Measurements from ENCODE around the gene TSGA10. TPM values are rescaled to one million over a fixed set of nuclear protein-coding genes. Genes with fewer than 3 reads are reported as not detected.

TSGA10 gene
- total RNA-seq, 1 donor from 2014 or later = 3.7 TPM

GRCh38 chr2:99111945-99112344 lies 42.8 kb downstream of the TSGA10 start:
- Histone ChIP-seq H3K9me3 (no peaks in the 10 kb centered on the region), H3K4me3 (no peak overlapping the region), H3K4me1 (no peaks in the 10 kb centered on the region), H3K27ac (no peak overlapping the region), H3K27me3 (no peaks in the 10 kb centered on the region), H3K36me3 (no peaks in the 10 kb centered on the region)
- no peak for TF ChIP-seq POLR2A (IDR thresholded peaks at IDR 0.05)
- no peak for DNase-seq (ENCODE audit: extremely low spot score in 2 of 2)
- intact Hi-C loops (cut with DNase I) = no loop called here

DNA sequence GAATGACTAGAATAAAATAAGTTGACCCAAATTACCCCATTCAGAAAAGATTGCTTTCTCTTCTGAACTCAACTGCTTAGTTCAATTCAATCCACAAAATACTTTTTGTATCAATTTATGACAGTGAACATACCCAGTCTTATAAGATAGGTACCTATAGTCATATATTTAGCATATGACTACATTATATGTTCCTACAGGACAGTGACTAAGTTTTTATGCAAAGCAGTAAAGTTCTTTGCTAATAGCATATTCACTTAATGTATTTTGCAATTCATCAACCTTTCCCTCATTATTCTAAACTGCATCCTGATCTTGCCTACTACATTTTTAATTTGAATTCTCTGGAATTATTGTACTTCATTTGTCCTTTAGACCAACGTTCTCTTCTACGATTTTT lies 43.5 kb downstream of the TSGA10 start:
- no peak for DNase-seq (ENCODE audit: extremely low spot score in 2 of 2)

DNA sequence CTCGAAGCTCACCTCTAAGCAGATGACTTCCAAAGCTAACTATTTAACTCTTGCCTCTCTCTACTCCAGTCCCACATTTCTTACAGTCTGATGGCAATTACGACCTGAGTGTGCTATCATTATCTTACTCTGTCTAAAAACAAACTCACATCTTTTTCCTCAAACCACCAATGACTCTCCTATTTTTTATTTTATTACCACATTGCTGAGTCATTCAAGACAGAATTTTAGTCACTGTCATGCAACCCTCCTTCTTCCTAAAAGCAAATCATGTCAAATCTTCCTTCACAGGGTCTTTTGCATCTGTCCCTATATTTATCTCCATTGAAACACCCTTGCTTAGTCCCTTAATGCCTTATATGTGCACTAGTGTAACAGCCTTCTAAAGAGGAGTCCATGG lies 47.8 kb downstream of the TSGA10 start:
- no peaks in the 10 kb centered on the region for H3K27me3 ChIP-seq
- TF ChIP-seq POLR2AphosphoS5 (IDR thresholded peaks at IDR 0.05; ENCODE audit: insufficient read depth in 1 of 2, low read depth in 1 of 2) (no peak), POLR2A (IDR thresholded peaks at IDR 0.05) (no peak)
- TF ChIP-seq, protein P1, sequence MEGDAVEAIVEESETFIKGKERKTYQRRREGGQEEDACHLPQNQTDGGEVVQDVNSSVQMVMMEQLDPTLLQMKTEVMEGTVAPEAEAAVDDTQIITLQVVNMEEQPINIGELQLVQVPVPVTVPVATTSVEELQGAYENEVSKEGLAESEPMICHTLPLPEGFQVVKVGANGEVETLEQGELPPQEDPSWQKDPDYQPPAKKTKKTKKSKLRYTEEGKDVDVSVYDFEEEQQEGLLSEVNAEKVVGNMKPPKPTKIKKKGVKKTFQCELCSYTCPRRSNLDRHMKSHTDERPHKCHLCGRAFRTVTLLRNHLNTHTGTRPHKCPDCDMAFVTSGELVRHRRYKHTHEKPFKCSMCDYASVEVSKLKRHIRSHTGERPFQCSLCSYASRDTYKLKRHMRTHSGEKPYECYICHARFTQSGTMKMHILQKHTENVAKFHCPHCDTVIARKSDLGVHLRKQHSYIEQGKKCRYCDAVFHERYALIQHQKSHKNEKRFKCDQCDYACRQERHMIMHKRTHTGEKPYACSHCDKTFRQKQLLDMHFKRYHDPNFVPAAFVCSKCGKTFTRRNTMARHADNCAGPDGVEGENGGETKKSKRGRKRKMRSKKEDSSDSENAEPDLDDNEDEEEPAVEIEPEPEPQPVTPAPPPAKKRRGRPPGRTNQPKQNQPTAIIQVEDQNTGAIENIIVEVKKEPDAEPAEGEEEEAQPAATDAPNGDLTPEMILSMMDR (IDR thresholded peaks at IDR 0.05) = no peak
- no peak overlapping the region for H3K4me3 ChIP-seq
- H3K9me3 ChIP-seq = no peaks in the 10 kb centered on the region
- H3K27ac ChIP-seq = no peak overlapping the region
- DNase-seq (ENCODE audit: extremely low spot score in 2 of 2) = no peak
- no peaks in the 10 kb centered on the region for H3K4me1 ChIP-seq
- no peaks in the 10 kb centered on the region for H3K36me3 ChIP-seq
- intact Hi-C loops (cut with DNase I) = no loop called here

More for the DNA sequence above, 43.5 kb downstream of the TSGA10 start:
- H3K27me3 ChIP-seq = no peaks in the 10 kb centered on the region
- TF ChIP-seq POLR2A (IDR thresholded peaks at IDR 0.05) (no peak), POLR2AphosphoS5 (IDR thresholded peaks at IDR 0.05; ENCODE audit: insufficient read depth in 1 of 2, low read depth in 1 of 2) (no peak)
- TF ChIP-seq, protein P1 (IDR thresholded peaks at IDR 0.05) = no peak
- intact Hi-C loops (cut with DNase I) = no loop called here
- no peak overlapping the region for H3K27ac ChIP-seq
- H3K4me3 ChIP-seq = no peak overlapping the region
- H3K9me3 ChIP-seq = no peaks in the 10 kb centered on the region
- no peaks in the 10 kb centered on the region for H3K4me1 ChIP-seq
- no peaks in the 10 kb centered on the region for H3K36me3 ChIP-seq

- Histone ChIP-seq H3K27ac (no peak overlapping the region), H3K27me3 (no peaks in the 10 kb centered on the region), H3K4me3 (no peak overlapping the region), H3K4me1 (no peaks in the 10 kb centered on the region), H3K9me3 (no peaks in the 10 kb centered on the region), H3K36me3 (no peaks in the 10 kb centered on the region)
- intact Hi-C loops (cut with DNase I) = no loop called here
- no peak for TF ChIP-seq POLR2A (IDR thresholded peaks at IDR 0.05)
- TF ChIP-seq POLR2AphosphoS5 (IDR thresholded peaks at IDR 0.05; ENCODE audit: insufficient read depth in 1 of 2, low read depth in 1 of 2) = no peak
- TF ChIP-seq, protein P1 (IDR thresholded peaks at IDR 0.05) = no peak
- DNase-seq (ENCODE audit: extremely low spot score in 2 of 2) = no peak
Measured at GRCh38 chr2:99104006-99104405, 50.7 kb downstream of the TSGA10 start.

GRCh38 chr2:99101697-99102096 lies 53.0 kb downstream of the TSGA10 start:
- Histone ChIP-seq H3K4me1 (no peaks in the 10 kb centered on the region), H3K4me3 (no peak overlapping the region), H3K36me3 (no peaks in the 10 kb centered on the region), H3K9me3 (no peaks in the 10 kb centered on the region), H3K27me3 (no peaks in the 10 kb centered on the region), H3K27ac (no peak overlapping the region)
- TF ChIP-seq, protein P1 (IDR thresholded peaks at IDR 0.05) = no peak
- TF ChIP-seq POLR2AphosphoS5 (IDR thresholded peaks at IDR 0.05; ENCODE audit: insufficient read depth in 1 of 2, low read depth in 1 of 2) (no peak), POLR2A (IDR thresholded peaks at IDR 0.05) (no peak)
- no peak for DNase-seq (ENCODE audit: extremely low spot score in 2 of 2)
- intact Hi-C loops (cut with DNase I) = no loop called here

GRCh38 chr2:99096728-99097127 lies 58.0 kb downstream of the TSGA10 start:
- intact Hi-C loops (cut with DNase I) = no loop called here
- Histone ChIP-seq H3K36me3 (no peaks in the 10 kb centered on the region), H3K27me3 (no peaks in the 10 kb centered on the region), H3K4me1 (no peaks in the 10 kb centered on the region), H3K27ac (no peak overlapping the region), H3K9me3 (peaks cover 4% of the 10 kb centered on the region), H3K4me3 (no peak overlapping the region)
- no peak for DNase-seq (ENCODE audit: extremely low spot score in 2 of 2)
- TF ChIP-seq POLR2A (IDR thresholded peaks at IDR 0.05) (no peak), POLR2AphosphoS5 (IDR thresholded peaks at IDR 0.05; ENCODE audit: insufficient read depth in 1 of 2, low read depth in 1 of 2) (no peak)
- TF ChIP-seq, protein P1 (IDR thresholded peaks at IDR 0.05) = no peak

Measured in vagina (tissue), 2 donors.